ENCODE results near the gene OR52I1.

OR52I1 gene

GRCh38 chr11:4593739-4594138 is at the start of gene OR52I1:
Gene OR52I1, plus strand, starts transcription at chr11:4594039. Its CDS starts 0 bp downstream, at chr11:4594039.
- no peak for DNase-seq

GRCh38 chr11:4544891-4545290 is 48.9 kb upstream of the OR52I1 start, which contains the start of gene OR52M1:
Gene OR52M1, plus strand, starts transcription at chr11:4545191. Its CDS starts 0 bp downstream, at chr11:4545191.
- DNase-seq, result no peak

- DNase-seq, result no peak
Measured at GRCh38 chr11:4546878-4547277, 47.0 kb upstream of the OR52I1 start.

GRCh38 chr11:4547416-4547815 is 46.4 kb upstream of the OR52I1 start:
- no peak for DNase-seq

- no peak for DNase-seq
Measured at GRCh38 chr11:4551346-4551979, 42.4 kb upstream of the OR52I1 start.

GRCh38 chr11:4559527-4560440 is 34.1 kb upstream of the OR52I1 start:
- no peak for DNase-seq

GRCh38 chr11:4560467-4560866 is 33.4 kb upstream of the OR52I1 start:
- DNase-seq, result no peak

DNA sequence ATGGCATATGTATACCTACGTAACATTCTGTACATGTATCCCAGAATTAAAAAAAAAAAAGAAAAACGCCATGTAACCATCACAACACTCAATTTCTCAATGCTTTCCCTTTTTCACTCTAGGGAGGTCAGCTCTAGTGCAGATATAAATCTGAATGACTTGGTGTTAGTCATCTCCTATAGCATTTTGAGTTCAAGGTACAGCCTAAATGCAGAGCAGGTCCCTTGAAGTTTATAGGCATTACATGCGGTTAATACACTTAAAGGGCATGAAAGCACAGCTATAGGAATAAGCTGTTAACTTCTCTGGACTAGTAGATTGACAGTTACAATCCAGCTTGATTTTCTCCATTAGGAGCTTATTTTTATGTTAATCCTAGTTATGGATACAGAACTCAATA is 28.5 kb upstream of the OR52I1 start:
- DNase-seq, result no peak

DNA sequence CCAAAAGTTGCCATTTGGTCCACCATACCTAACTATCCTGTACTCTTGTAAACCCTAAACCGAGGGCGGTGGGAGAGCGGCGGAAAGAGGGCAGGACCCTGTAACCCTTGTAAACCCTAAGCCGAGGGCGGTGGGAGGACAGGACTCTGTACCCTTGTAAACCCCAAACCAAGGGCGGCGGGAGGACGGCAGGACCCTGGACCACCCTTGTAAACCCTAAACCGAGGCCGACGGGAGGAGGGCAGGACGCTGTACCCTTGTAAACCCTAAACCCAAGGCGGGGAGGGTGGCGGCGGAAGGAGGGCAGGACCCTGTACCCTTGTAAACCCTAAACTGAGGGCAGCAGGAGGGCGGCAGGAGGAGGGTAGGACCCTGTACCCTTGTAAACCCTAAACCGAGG is 24.8 kb upstream of the OR52I1 start:
- DNase-seq, result no peak

GRCh38 chr11:4576880-4577279 is 17.0 kb upstream of the OR52I1 start:
- no peak for DNase-seq

DNA sequence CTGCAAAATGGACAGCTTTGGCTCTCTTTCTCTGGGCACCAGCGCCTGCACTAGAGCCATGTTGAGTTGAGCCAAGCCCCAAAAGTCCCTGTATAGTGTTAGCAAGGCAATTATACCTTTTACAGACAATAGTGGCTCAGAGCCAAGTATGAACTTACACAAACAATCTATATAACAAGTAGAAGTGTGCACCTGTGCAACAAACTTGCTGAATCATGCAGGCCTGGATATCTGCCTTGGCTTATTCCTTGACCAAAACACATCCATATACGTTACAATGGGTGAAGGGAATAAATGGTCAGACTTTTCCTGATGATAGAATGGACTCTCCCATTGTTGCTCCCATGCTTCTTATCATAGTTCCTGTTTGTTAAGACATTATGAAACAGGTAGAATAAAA is 16.1 kb upstream of the OR52I1 start:
- DNase-seq, result no peak

DNA sequence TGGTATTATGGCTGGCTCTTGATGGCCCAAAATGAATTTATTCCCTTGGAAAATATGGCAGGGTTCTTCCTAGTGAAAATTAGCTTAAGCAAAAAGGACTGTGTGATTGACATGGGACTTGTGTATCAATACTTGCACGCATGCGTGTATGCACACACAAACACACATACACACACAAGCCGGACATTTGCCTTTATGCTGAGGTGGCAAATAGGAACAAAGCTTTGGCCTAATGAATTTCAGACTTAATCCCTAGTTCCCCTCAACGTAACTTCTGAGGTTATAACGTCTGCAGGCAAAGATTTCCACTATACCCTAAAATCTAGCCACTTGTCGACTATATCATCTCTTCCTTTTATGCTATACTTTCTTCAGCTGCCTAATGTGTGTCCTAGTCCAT is 15.2 kb upstream of the OR52I1 start:
- no peak for DNase-seq

GRCh38 chr11:4580124-4580523 is 13.7 kb upstream of the OR52I1 start:
- no peak for DNase-seq

DNA sequence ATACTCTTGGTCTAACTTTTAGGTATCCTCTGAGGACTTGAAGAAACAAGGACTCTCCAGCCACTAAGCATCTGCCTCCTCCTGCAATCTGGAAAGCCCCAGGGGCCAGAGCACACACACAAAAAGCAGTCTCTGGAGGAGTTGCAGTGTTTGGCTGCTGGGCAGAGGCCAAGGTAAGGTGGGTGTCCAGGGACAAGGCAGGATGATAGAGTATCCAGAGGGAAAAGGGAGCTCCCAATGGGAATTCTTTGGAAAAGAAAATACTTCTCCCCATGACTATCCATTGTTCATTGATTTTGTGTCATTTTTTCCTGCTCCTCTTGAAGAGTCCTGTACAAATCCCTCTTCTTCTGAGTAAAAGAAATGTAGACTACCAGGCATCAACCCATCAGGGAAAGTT is 12.4 kb upstream of the OR52I1 start, which contains the start of gene OR52I2:
Gene OR52I2 (plus strand): TSS at position 301 of the 400 bp plus-strand sequence.
- DNase-seq, result no peak

- no peak for DNase-seq
Measured at GRCh38 chr11:4589017-4589416, 4.8 kb upstream of the OR52I1 start.

- DNase-seq, result no peak
Measured at GRCh38 chr11:4605057-4605456, 11.2 kb downstream of the OR52I1 start.

DNA sequence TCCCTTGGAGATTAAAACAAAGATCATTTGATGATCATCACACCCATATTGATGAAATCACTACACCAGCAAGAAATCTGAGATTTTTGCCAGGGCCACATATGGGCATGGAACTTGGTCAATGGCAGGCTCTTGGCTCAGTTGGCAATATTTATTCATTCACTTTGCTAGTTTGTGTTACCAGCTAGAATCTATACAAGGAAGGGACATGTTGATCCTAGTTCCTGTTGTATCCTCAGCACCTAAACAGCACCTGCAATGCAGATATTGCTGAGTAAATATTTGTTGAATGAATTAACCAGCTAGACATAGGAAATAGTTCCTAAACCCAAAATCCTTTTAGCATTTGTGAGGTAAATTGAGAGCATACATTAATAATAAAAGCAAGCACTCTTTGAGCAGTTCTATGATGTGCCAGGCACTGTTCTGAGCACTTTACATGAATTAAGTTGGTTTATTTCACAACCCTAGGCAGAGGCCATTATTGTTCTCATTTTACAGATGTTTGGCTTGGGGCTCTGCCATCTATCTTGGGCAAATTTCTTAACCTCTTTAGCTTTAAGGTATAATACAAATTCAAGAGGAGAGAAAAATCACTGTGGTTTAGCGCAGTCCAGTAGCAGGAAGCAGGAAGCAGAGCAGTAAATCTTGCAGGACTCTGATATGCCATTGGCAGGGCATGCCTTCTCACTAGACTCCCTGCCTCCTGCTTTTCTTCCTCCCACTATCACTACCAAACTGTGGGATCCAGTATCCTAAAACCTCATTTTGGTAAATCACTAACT is 12.6 kb downstream of the OR52I1 start:
- DNase-seq, result no peak

- DNase-seq, result no peak
Measured at GRCh38 chr11:4607096-4607495, 13.3 kb downstream of the OR52I1 start.

GRCh38 chr11:4607781-4608666 is 14.2 kb downstream of the OR52I1 start, which contains the start of gene TRIM68:
Gene TRIM68, minus strand, starts transcription at chr11:4608231. Its CDS starts 2,727 bp downstream, at chr11:4605504.
- peak; percentile 98 for DNase-seq

DNA sequence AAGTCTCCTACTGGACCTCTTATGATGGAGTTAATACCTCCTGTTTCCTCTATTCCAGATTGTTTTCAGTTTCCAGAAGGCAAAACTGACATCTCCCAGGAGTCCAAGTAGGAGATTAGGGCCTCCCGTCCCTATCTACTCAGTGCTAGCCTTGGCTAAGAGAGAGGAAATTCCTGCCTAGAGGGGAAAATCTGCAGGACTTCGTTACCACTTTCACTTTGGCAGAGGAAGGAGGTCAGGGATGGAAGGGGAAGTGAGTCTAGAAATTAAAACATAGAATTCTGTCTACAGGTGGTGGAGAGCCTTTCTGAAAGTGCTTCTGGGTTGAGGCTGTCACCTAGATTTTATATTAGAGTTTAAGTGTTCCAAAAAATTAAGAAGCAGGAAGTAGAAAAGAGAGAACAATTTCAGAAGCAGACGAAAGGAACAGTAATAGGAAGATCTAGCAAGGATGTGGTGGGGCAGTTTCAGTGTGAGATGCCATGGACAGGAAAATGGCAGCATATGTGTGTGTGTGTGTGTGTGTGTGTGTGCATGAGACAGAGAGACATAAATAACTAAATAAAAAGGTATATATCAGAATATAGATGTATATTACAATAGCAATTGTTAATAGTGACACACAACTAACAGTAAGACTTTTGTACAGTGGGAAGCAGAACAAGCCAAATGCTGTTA is 16.6 kb downstream of the OR52I1 start:
- no peak for DNase-seq

DNA sequence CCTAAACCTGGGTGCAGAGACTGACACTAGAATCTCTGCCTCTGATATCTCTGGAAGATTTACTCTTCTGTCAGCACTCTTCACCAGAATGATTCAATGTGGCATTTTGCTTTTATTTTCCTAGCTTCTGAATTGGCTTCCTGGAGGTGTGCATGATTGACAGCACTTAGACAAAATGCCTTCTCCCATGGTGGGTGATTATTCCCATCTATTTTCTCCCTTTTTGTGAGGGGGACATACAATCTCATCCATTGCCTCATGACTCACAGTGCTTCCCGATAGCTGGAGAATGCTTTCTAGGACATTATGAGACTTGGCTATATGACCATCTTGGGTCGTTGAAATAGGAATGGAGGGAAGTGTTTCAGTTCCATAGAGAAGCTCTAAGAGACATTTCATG is 18.1 kb downstream of the OR52I1 start:
- DNase-seq, result no peak
